A673 (cell line): ENCODE results near the gene C13orf46. TPM values are rescaled to one million over a fixed set of nuclear protein-coding genes. Genes with fewer than 3 reads are reported as not detected.

Experiments
- BruUV-seq: library from RNA; stranded (reverse); fragments of 400-500 nt; replicated peaks from 2 replicates; lab custom pipeline; 2021; lab: Mats Ljungman, UMichigan
- CTCF ChIA-PET: fragments of 300-600 bp; sonication (Branson Sonifier 250); formaldehyde crosslinking; loops from one replicate; lab custom pipeline; 2022; ENCODE audit warnings: antibody characterized with exemption; lab: Charles Lee
- POLR2A ChIA-PET: fragments of 300-600 bp; sonication (Branson Sonifier 250); formaldehyde crosslinking; loops from one replicate; lab custom pipeline; 2022; ENCODE audit warnings: antibody characterized with exemption; ENCODE audit not compliant: low non-redundant PET; lab: Charles Lee
- DNase-seq: peaks from one replicate; pipeline ENCODE4 v3.0.0-alpha.2; 2015; ENCODE audit warnings: low spot score
- H3K27ac ChIP-seq: fragments of 200-600 bp; sonication (generic); 2 replicates; pipeline ENCODE4 v1.5.1; 2016; ENCODE audit warnings: mixed run types, low read depth, mild to moderate bottlenecking, mixed read lengths, antibody characterized with exemption, low read length; ENCODE audit not compliant: poor library complexity, severe bottlenecking
- H3K27me3 ChIP-seq: fragments of 200-600 bp; sonication (generic); replicated peaks from 2 replicates; pipeline ENCODE4 v1.6.1; 2017; ENCODE audit warnings: mixed run types, low read depth, mild to moderate bottlenecking, mixed read lengths, antibody characterized with exemption, low read length; ENCODE audit not compliant: insufficient read depth, poor library complexity
- H3K36me3 ChIP-seq: fragments of 200-600 bp; sonication (generic); 2 replicates; pipeline ENCODE4 v1.6.1; 2016; ENCODE audit warnings: mixed run types, mild to moderate bottlenecking, mixed read lengths, antibody characterized with exemption, low read length; ENCODE audit not compliant: insufficient read depth, poor library complexity, severe bottlenecking
- H3K4me1 ChIP-seq: fragments of 200-600 bp; sonication (generic); 2 replicates; pipeline ENCODE4 v1.6.1; 2017; ENCODE audit warnings: mixed run types, mild to moderate bottlenecking, mixed read lengths, antibody characterized with exemption, low read length; ENCODE audit not compliant: insufficient read depth, poor library complexity, severe bottlenecking
- H3K4me3 ChIP-seq: fragments of 200-600 bp; sonication (generic); 2 replicates; pipeline ENCODE4 v1.5.1; 2016; ENCODE audit warnings: low read depth, mixed run types, mild to moderate bottlenecking, mixed read lengths, low read length; ENCODE audit not compliant: poor library complexity, severe bottlenecking
- H3K9me3 ChIP-seq: fragments of 200-600 bp; sonication (generic); 2 replicates; pipeline ENCODE4 v1.6.1; 2016; ENCODE audit warnings: mixed run types, low read depth, mild to moderate bottlenecking, mixed read lengths, antibody characterized with exemption, low read length; ENCODE audit not compliant: poor library complexity, severe bottlenecking
- EZH2 ChIP-seq: fragments of 200-600 bp; sonication (generic); IDR thresholded peaks from 2 replicates; pipeline ENCODE4 v1.6.1; 2017; ENCODE audit warnings: borderline replicate concordance, low read depth, mild to moderate bottlenecking, mixed read lengths, antibody characterized with exemption, low read length; ENCODE audit not compliant: poor library complexity, severe bottlenecking
- intact Hi-C: fragments of 100-400 bp; cut with micrococcal nuclease; formaldehyde crosslinking; loops from one replicate; pipeline ENCODE4 v1.10.0; 2022; ENCODE audit not compliant: unreplicated experiment
- total RNA-seq: library from RNA; stranded (reverse); gene quantifications from 2 replicates; pipeline ENCODE4 v1.2.3, GENCODE V29; 2021
- TF ChIP-seq, protein P1 (sequence below): fragments of 300-800, 200-600 bp; sonication (generic); conservative IDR thresholded peaks from 2 replicates; pipeline ENCODE4 v1.5.1; 2017; ENCODE audit warnings: low read depth, mild to moderate bottlenecking, antibody characterized with exemption, low read length, moderate library complexity, mixed read lengths

Gene C13orf46
- total RNA-seq, 1 experiment from 2014 or later = 3.6 TPM

DNA sequence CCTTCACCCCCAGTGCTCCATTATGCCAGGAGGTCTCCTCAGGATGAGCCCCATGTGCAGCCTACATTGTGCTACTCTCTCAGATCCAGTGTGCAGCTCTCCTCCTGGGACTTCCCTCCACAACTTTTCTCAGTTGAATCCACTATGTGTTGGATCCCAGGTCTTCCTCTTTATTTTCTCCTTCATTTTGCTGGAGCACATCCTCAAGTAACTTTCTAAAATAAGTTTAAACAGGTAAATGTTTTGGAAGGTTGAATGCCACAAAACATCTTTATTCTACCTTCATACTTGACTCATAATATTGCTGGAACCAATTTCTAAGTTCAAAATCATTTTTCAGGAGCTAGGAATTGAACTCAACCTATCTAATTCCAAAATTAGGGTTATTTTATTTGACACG is 52.1 kb downstream of the C13orf46 start:
- ChIA-PET POLR2A (no interaction called here), CTCF (no interaction called here)
- no peaks in the 10 kb centered on the region for H3K36me3 ChIP-seq
- intact Hi-C loops = no loop called here
- no peaks in the 10 kb centered on the region for H3K4me1 ChIP-seq
- no peak for TF ChIP-seq EZH2
- TF ChIP-seq, protein P1, sequence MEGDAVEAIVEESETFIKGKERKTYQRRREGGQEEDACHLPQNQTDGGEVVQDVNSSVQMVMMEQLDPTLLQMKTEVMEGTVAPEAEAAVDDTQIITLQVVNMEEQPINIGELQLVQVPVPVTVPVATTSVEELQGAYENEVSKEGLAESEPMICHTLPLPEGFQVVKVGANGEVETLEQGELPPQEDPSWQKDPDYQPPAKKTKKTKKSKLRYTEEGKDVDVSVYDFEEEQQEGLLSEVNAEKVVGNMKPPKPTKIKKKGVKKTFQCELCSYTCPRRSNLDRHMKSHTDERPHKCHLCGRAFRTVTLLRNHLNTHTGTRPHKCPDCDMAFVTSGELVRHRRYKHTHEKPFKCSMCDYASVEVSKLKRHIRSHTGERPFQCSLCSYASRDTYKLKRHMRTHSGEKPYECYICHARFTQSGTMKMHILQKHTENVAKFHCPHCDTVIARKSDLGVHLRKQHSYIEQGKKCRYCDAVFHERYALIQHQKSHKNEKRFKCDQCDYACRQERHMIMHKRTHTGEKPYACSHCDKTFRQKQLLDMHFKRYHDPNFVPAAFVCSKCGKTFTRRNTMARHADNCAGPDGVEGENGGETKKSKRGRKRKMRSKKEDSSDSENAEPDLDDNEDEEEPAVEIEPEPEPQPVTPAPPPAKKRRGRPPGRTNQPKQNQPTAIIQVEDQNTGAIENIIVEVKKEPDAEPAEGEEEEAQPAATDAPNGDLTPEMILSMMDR = no peak
- peaks cover 9% of the 10 kb centered on the region for H3K9me3 ChIP-seq
- no peak overlapping the region for H3K27ac ChIP-seq
- no peak for DNase-seq
- peaks cover 5% of the 10 kb centered on the region for H3K27me3 ChIP-seq
- no TSS peak for BruUV-seq
- no peak overlapping the region for H3K4me3 ChIP-seq

DNA sequence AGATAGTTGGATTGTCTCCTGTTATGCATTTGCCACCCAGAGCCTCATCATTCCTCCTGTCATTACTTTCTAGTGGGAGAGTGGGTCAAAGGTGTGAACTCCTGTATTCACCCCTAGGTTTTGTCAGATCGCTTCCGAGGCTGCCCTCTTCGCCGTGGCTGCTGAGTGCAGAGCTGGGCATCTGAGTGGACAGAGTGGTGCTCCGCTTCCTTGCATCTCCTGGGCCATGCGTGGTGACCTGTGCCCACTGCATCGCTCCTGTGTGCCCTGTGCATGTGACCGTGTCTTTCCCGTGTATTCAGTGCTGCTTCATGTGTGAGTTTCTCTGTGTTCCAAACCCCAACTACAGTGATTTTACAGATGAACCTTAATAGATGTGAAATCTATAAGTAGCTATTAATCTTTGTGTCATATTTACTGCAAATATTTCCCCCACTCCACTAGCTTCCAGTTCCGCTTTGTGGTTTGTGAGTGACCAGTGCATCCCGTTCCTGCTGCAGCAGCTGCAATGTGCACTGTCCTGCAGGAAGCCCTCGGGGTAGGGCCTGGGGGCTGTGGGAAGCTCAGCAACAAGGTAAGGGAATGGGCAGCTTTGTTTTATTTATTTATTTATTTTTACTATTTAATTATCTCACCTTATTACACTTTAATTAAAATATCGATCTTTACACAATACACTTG is 53.1 kb downstream of the C13orf46 start:
- Histone ChIP-seq H3K36me3 (no peaks in the 10 kb centered on the region), H3K27me3 (peaks cover 8% of the 10 kb centered on the region), H3K9me3 (peaks cover 9% of the 10 kb centered on the region), H3K27ac (no peak overlapping the region), H3K4me1 (no peaks in the 10 kb centered on the region), H3K4me3 (no peak overlapping the region)
- intact Hi-C loops = no loop called here
- no peak for DNase-seq
- no TSS peak for BruUV-seq
- ChIA-PET POLR2A (no interaction called here), CTCF (no interaction called here)
- no peak for TF ChIP-seq EZH2
- TF ChIP-seq, protein P1 = no peak

DNA sequence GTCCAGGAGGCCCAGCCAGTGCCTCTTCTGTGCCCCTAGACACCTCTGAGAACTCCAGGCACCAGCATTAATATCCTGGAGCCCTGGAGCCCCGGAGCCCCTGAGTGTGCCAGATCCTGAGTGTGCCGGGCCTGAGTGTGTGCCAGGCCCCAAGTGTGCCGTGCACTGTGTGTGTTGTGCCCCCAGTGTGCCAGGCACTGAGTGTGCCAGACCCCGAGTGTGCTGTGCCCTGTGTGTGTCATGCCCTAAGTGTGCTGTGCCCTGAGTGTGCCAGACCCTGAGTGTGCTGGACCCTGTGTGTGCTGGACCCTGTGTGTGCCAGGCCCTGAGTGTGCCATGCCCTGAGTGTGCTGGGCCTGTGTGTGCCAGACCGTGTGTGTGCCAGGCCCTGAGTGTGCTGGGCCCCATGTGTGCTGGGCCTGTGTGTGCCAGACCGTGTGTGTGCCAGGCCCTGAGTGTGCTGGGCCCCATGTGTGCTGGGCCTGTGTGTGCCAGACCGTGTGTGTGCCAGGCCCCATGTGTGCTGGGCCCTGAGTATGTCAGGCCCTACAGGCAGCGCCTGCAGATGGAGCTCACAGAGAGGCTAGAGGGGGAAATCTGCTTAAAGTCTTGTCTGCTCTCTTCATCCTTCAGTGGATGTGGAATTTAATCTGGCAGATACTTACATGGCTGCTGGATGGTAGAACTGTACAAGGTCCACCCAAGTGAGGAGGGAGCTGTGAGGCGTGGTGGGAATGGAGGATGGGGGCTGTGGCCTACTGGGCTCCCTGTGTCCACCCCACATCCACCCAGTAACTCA is 53.9 kb downstream of the C13orf46 start:
- H3K9me3 ChIP-seq = peaks cover 9% of the 10 kb centered on the region
- no peak overlapping the region for H3K4me3 ChIP-seq
- TF ChIP-seq EZH2 = no peak
- TF ChIP-seq, protein P1 = no peak
- no peak overlapping the region for H3K27ac ChIP-seq
- intact Hi-C loops = no loop called here
- no peaks in the 10 kb centered on the region for H3K4me1 ChIP-seq
- DNase-seq = no peak
- CTCF ChIA-PET = no interaction called here
- peaks cover 15% of the 10 kb centered on the region for H3K27me3 ChIP-seq
- no TSS peak for BruUV-seq
- no peaks in the 10 kb centered on the region for H3K36me3 ChIP-seq
- POLR2A ChIA-PET = no interaction called here
